ENCODE results near the gene PALLD.

Gene PALLD

DNA sequence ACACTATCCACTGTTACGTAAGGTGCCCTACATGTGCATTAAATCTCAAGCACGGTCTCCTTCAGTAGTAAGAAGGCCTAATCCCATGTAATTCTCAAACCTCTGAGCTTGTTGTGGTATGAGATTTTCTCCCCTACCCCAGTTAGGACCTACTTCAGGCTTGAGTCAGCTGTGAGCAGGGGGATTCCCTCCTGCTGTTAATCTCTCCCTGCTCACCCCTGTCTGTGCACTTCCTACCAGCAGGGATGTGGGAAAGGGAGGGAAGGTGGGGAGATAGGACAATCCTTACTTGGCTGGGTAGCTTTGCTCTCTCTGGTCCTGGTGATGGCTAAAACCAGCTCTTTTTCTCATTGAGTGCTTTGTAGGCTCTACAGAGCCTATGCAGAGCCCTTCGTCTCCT lies 60.8 kb downstream of the PALLD start:
- DNase-seq (ENCODE audit: low read depth in 4 of 4, low spot score in 1 of 4) = no peak

DNA sequence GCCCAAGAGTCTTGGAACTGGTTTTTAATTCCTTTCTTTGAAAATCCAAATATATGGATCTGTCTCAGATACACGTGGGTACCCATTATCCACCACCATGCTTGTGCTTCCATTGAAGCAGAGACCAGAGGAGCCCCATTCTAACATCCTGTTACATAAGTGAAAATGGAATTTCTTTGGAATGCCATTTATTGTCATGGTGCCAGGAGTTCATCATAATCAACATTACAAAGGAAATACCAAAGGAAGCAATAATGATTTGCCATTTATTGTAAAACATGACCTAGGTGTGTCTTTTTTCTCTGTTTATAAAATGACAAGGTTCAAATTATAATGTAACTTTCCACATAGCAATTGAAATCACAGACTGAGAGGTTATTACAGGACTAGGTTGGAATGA lies 61.7 kb downstream of the PALLD start:
- no peak for DNase-seq (ENCODE audit: low read depth in 4 of 4, low spot score in 1 of 4)

DNA sequence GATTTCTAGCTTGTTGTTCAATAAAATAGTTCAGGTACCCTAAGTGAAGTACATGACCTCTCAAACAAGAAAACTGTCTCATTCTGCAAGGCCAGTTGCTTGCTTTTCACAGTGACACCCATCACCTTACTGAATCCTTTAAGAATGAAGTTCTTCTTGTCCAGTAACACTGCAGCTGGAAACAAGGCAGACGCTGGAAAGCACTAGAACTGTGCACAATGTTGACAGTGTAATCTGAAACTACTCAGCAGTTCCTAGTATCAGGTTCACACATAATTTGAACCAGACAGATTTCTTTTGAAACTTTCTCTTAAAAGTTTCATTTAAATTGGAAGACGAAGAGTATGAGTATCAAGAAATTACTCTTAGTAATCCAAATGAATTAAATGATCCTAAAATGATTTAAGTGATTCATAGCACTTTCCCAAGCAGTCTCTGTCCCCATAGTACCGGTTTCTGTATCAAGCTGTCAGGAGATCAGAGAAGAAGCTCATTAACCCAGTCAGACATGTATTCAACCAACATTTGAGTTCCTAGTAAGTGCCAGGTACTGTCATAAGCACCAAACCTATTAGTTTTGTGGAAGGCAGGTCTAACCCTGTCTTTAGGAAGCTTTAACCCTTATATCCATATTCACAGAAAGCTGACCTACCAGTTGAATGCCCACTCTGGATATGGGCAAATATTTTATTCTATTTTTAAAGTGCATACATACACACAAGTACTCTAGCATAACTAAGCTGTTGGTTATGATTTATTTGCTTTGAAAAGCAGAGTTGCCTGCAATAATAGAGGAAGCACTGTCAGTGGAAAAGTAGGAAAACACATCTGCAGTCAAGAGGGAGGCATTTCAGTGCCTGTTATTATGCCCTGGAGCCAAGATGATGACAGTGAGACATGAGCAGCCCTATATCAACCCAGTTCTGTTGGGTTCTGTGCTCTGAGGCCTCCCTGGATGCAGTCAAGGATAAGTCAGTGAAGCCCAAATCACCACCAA lies 63.6 kb downstream of the PALLD start:
- no peak for DNase-seq (ENCODE audit: low read depth in 4 of 4, low spot score in 1 of 4)

DNA sequence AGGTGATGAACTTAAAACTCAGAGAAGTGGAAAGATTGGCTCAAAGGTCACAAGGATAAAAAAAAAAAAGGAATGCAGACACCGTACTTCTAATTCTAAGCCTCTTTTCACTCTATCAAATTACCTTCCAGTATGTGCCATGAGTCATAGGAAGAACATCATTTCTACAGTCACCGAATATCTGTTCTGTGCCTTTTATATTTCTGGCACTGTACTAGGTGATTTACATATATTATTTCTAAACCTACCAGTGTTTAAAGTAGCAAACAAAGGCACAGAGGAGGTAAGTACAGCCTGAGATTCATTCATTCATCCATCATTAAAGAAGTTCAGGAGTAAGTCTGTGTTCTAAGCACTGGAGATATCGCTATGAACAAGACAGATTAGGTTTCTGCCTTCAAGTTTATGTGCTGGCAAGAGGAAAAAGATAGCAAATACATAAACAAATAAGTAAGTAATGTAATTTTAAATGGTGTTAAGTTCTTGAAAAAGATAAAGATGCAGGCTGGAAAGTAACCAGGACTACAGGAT lies 65.3 kb downstream of the PALLD start:
- DNase-seq (ENCODE audit: low read depth in 4 of 4, low spot score in 1 of 4) = no peak

DNA sequence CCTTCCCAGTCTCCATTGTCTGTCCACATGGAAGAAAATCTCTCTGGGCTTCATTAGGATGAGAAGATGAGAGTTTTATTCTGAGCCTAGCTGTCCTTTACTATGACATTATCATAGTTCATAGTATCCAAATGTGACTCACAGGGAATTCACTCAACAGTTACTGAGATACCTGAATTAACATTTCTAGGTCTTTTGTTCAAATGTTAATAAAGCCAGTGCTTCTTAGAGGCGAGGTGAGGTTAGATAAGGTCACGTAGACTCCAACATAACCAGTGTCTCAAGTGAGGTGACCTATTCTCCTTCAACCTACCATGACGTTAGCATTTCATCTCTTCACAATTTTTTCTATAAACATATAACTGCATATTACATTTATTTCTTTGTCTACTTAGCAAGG lies 67.2 kb downstream of the PALLD start:
- DNase-seq (ENCODE audit: low read depth in 4 of 4, low spot score in 1 of 4) = no peak

DNA sequence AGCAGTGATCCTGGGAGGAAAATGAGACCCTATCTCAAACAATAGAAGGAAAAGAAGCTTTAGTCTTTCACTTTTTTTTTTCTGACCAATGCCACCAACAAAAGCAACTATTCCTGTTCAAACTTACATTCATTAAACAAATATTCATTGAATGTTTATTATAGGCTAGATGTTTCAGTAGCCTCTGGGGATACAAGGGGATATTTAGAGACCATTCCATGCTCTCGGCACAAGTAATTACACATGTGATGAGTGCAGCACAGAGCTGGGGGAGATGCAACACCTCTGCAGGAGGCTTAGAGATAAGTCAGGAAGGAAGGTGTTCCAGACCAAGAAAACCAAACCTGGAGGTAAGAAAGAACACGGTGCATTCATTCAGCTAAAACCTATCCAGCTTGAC lies 68.3 kb downstream of the PALLD start:
- DNase-seq (ENCODE audit: low read depth in 4 of 4, low spot score in 1 of 4) = no peak

DNA sequence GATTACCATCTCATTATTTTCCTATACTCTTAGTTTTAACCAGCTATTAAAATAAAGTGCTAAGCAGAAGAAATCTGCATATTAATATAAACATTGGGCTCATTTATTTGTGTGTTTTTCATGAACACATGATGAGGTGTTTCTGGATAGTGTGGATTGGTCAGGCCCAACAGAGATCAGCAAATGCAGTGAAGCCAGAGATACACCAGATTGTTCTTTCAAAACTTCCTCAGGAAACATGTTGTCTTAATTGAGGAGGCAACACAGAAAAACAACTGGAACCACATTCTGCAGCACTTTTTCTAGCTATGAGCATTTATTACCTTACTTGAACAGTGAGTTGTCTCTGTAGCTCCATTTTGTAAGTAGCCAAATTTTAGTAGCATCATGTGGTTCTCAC lies 69.9 kb downstream of the PALLD start:
- DNase-seq (ENCODE audit: low read depth in 4 of 4, low spot score in 1 of 4) = no peak

DNA sequence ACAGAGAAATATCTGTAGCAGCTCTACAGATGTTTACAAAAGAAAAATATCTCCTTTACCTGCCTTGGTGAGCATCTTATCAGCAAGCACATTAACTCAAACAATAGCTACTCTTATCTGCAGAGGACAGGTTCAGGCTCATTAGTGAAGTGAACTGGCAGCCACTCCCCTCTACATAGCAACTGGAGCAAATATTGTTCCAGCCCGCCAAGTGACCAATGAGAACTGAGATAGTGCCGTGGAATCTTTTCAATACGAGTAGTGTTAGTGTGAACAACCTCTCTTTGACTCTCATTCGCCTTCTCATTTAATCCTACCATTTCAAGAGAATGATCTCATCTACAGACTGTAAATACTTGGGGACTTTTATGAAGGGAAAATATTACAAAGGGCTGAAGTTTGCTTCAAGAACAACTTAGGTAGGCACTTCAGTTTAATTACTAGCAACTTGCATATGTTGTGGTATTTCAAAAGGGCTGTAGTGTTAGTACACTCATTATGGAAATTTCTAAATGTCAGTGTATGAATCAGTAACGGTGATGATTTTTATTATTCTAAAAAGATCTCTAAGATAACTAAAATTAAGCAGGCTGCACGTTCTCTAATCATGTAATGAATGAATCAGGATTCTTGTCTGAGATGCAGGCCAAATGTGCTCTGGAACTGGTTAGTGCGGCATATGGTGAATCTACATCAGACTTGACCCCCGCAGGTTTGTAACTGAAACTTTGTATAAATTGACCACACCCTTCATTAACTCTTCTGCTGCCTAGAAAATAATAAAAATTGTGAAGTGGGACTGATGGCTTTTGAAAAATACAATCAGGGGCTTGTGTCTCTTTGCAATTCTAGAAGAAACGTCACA lies 72.4 kb downstream of the PALLD start:
- no peak for DNase-seq (ENCODE audit: low read depth in 4 of 4, low spot score in 1 of 4)

DNA sequence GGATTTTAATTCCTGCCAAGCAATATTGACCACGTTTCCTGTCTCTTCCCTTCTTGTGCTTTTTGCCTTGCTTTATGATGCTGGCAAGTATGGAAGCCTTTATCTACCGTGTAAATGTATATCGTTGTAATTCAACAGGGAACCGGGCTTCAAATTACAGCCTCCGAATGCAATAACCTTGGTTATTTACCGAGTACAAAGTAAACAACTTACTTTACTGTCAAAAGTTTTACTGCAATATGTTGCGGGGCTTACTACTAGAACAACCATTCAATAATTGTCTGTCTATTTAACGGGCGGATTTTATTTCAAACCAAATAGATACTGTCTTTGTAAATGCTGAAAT lies 73.1 kb downstream of the PALLD start:
- no peak for DNase-seq (ENCODE audit: low read depth in 4 of 4, low spot score in 1 of 4)

DNA sequence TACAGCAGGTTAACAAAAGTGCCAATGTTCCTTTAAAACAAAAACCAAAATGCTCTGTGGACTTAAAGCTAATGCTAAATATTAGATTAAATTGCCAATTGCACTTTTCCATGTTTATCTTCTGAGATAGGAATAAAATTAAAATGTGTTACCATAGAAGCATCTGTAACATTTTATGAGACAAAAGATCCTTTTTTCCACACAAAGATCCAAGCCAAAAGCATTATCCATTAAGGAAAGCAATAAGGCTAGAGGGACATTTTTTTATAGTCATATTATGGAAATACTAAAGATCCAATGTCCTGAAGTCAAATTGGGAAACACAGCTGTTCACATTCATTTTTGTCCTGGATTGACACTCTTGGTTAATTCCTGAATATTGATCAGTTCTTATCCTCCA lies 73.6 kb downstream of the PALLD start:
- DNase-seq (ENCODE audit: low read depth in 4 of 4, low spot score in 1 of 4) = no peak

DNA sequence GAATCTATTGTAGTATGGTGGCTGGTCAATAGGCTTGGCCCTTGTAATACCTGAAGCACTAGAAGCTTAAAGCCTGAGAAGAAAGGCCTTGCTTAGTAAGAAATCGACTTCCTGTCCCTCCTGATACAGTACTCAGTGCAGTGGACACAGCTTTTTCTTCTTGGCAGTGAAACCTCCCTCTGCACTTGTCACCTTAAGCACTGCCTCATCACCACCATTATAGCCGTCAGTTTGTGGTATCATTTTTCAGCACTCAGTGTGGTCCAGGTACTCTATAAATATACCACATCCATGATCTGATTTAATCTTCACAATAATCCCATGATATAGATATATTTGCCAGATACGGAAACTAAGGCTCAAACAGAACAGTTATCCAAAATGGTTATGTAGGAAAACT lies 75.2 kb downstream of the PALLD start:
- no peak for DNase-seq (ENCODE audit: low read depth in 4 of 4, low spot score in 1 of 4)

DNA sequence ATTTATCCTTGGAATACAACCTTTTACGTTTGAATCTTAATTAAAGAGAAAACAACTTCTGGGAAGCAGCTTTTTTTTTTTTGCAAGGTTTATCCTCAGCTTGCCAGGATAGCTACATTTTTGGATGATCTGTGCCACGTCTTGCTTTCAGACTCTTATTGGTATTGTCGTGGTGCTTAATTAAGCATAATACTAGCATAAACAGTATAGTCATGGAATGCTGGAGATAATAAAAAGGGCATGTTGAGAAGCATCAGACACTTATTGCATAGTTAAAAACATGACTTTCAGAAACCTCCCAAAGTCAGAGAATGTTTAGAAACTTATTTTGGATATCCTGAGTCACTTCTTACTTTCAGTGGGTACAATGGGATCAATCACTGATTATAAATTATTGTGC lies 77.0 kb downstream of the PALLD start:
- DNase-seq (ENCODE audit: low read depth in 4 of 4, low spot score in 1 of 4) = no peak

DNA sequence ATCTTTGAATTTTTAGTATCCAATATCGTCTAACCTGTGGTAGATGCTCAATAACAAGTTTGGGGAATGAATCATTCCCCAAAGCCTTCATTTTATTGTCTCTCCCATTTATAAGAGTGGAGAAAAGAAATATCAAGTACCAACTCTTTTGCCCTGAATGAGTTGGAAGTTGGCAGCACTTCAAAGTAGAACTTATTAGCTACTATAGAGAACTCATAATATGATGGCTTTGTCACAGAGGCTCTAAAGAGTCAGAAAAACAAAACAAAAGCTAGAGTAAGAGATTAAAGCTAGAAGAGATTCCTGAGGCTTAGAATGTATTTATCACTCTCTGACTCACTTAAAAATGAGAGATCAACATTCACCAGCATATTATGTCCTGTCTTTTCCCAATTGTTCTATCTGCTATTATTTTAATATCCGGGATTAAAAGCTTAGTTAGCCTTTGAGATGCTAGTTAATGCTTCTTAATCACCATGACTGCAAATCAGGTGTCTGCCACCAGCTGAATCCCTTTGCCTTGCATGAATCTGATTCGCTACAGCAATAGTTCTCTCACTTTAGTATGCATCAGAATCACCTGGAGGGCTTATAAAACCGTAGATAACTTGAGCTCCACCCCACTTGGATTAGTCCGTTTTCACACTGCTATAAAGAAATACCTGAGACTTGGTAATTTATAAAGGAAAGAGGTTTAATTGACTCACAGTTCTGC lies 77.9 kb downstream of the PALLD start:
- no peak for DNase-seq (ENCODE audit: low read depth in 4 of 4, low spot score in 1 of 4)

DNA sequence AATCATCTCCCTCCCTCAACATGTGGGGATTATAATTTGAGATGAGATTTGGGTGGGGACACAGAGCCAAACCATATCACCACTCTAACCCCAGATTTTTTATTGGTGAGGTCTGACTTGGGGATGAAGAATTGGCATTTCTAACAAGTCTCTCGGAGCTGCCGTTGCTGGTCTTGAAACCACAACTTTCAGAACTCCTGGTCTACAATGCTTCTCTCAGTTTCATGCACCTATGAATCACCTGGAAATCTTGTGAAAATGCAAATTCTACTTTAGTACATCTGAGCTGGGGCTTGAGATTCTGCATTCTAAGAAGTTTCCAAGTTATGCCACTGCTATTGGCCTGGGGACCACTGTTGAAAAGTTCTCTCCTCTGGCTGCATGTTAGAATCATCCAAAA lies 78.6 kb downstream of the PALLD start:
- DNase-seq (ENCODE audit: low read depth in 4 of 4, low spot score in 1 of 4) = no peak

DNA sequence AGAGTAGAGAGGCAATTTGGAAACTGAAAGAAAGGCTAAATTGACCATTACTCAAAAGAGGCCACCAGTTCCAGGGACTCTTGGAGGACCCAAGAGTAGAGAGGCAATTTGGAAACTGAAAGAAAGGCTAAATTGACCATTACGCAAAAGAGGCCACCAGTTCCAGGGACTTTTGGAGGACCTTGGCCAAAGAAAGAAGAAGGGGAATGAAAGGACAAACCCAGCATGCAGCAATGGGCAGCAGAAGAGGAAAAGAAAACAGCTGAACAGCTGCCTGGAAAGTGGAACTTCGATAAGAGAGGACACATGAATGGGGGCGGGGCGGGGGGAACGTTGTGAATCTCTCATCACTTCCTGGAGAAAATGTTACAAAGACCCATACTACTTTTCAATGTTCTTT lies 80.8 kb downstream of the PALLD start:
- DNase-seq (ENCODE audit: low read depth in 4 of 4, low spot score in 1 of 4) = no peak

DNA sequence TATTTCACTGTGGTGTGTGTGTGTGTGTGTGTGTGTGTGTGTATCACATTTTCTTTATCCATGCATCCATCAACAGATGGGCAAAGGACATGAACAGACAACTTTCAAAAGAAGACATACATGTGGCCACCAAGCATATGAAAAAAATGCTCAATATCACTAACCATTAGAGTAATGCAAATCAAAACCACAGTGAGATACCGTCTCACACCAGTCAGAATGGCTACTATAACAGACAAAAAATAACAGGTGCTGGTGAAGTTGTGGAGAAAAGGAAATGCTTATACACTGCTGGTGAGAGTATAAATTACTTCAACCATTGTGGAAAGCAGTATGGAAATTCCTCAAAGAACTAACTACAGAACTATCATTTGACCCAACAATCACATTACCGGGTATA lies 83.4 kb downstream of the PALLD start:
- no peak for DNase-seq (ENCODE audit: low read depth in 4 of 4, low spot score in 1 of 4)

DNA sequence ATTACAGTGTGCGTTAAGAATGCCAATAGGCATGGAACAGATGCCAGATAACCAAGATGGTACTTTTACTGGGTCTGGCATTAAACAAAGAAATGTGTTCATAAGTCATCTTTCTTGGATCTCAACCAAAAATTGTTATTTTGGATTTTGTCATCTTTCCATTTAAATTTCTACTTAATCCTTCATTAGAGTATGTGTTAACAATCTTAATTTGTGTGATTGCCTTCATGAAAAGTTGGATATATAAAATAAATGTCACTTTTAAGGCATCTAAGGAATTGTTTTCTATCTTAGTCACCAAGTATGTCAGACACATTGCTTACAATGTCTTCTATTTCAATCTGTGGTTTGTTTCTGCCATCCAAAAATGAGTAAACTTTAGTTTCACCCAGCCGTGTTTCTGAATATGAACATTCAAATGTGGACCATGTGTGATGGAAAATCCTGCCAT lies 87.5 kb downstream of the PALLD start:
- DNase-seq (ENCODE audit: low read depth in 4 of 4, low spot score in 1 of 4) = no peak

DNA sequence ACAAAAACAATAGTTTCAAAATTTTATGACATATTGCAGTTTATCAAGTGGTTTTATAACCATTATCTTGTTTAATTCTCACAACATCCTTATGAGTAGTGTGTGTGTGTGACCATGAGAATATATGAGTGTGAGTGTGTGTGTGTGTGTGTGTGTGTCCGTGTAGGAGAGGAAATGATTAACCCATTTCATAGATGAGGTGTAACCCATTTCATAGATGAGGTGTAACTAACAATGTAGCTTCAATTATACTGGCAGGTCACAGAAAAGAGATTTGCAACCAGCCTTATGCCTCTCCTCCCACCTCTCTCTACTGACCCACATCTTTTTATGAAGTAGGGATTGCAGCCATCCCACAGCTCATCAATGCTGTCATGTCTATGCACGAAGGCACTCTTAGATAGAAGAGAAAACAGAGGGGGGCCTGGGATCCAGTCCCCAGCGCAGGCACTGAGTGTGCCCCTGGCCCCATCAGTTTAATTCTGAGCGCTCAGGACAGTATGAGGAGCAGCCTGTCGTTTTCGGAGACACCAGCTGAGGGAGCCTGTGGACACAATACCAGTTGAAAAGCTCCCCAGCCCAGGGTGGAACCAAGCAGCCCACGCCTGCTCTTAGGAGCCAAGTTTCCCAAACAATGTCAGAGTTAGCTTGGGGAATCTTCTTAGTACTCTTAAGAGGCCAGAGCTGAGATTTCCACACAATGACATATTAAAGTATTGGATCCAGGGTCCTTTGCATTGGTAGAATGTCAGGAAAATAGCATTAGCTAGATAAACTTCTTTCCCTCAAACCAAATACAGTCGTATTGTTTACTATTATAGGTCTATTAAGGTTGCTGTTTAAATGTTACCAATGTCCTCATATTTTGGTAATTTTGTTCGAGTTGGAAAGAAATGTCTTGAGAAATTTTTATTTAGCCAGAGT lies 88.6 kb downstream of the PALLD start:
- DNase-seq (ENCODE audit: low read depth in 4 of 4, low spot score in 1 of 4) = no peak

DNA sequence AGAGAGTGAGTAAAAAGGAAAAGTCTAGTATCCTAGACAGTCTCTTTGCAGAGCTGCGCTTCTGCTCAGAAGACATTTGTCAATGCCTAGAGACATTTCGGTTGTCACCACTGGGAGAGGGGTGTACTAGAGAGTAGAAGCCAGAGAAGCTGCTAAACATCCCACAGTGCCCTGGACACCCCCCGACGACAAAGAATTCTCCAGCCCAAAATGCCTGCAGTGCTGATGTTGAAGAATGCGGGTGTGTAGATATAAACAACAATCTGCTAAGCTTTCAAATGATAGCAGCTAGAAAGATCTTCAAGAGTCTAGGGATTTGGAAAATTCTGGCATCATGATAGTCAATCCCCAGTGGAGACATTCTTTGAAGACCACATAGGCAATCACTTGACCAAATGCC lies 90.1 kb downstream of the PALLD start:
- DNase-seq (ENCODE audit: low read depth in 4 of 4, low spot score in 1 of 4) = no peak

DNA sequence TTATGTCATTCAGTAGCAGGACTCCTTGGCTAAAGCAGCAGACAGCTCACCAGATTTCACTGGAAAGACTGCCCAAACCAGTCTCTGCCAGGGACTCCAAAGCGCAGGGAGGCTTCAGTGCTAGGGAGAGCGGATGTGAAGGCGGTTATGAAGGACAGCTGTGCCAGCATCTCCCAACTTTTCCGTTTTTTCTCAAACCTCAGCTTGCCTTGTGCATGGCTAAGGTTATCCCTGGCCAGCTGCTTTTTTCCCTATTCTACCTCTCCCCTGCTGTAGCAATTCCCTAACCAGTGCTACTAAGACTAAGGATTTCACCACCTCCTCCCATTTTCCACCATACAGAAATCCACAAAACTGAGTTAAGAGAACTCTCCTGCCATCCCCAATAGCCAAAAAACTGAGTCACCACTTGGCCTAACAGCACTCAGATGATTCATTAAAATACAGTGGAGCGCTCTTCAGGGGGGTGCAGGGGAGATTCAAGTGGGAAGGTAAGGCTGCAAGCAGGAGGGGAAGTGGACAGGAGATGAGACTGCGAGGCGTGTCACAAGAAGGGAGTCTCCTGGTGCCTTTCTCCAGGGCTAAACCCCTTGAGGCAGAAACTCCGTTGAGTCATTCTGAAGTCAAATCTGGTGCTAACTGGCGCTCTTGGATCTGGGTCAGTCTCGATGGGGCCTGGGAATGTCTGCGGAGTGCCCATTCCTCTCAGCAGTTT lies 90.7 kb downstream of the PALLD start:
- DNase-seq (ENCODE audit: low read depth in 4 of 4, low spot score in 1 of 4) = no peak
